NCI-H774 (cell line): ENCODE data around the gene C14orf119.

Experiments used
- DNase-seq: peaks from one replicate; lab custom pipeline; 2025; lab: John Stamatoyannopoulos, UW

Gene C14orf119

GRCh38 chr14:23126548-23127278 is 31.4 kb downstream of the C14orf119 start:
- no peak for DNase-seq

GRCh38 chr14:23127861-23128260 is 32.6 kb downstream of the C14orf119 start:
- no peak for DNase-seq

GRCh38 chr14:23128969-23129758 is 33.9 kb downstream of the C14orf119 start:
- no peak for DNase-seq

GRCh38 chr14:23129759-23130316 is 34.5 kb downstream of the C14orf119 start:
- DNase-seq: no peak

GRCh38 chr14:23130871-23131270 is 35.6 kb downstream of the C14orf119 start:
- DNase-seq: no peak

GRCh38 chr14:23131482-23131881 is 36.2 kb downstream of the C14orf119 start:
- no peak for DNase-seq

GRCh38 chr14:23132970-23133369 is 37.7 kb downstream of the C14orf119 start:
- DNase-seq: no peak

GRCh38 chr14:23136566-23137133 is 41.3 kb downstream of the C14orf119 start:
- DNase-seq: no peak

GRCh38 chr14:23137192-23137812 is 42.0 kb downstream of the C14orf119 start:
- DNase-seq: no peak

- DNase-seq: no peak
Measured at GRCh38 chr14:23137813-23138535, 42.7 kb downstream of the C14orf119 start.

GRCh38 chr14:23139874-23140273 is 44.6 kb downstream of the C14orf119 start:
- no peak for DNase-seq

GRCh38 chr14:23140371-23140770 is 45.1 kb downstream of the C14orf119 start:
- no peak for DNase-seq

- no peak for DNase-seq
Measured at GRCh38 chr14:23141706-23142444, 46.6 kb downstream of the C14orf119 start.

GRCh38 chr14:23142826-23143225 is 47.5 kb downstream of the C14orf119 start:
- DNase-seq: no peak

GRCh38 chr14:23143911-23144310 is 48.6 kb downstream of the C14orf119 start:
- no peak for DNase-seq

GRCh38 chr14:23145794-23146350 is 50.6 kb downstream of the C14orf119 start:
- DNase-seq: no peak

- no peak for DNase-seq
Measured at GRCh38 chr14:23146351-23146910, 51.1 kb downstream of the C14orf119 start.

- no peak for DNase-seq
Measured at GRCh38 chr14:23146980-23147379, 51.7 kb downstream of the C14orf119 start.

- DNase-seq: no peak
Measured at GRCh38 chr14:23147676-23148075, 52.4 kb downstream of the C14orf119 start.

GRCh38 chr14:23148591-23149249 is 53.4 kb downstream of the C14orf119 start:
- no peak for DNase-seq
